HT1080 (cell line): ENCODE measurements around the gene MPP7. TPM values are rescaled to one million over a fixed set of nuclear protein-coding genes. Genes with fewer than 3 reads are reported as not detected.

Source experiments
- DNase-seq: peaks from one replicate; pipeline ENCODE4 v3.0.0-alpha.2; 2015; ENCODE audit warnings: low read depth
- total RNA-seq: library from RNA; depleted of rRNA; stranded (reverse); fragments of >200 nt; shearing (Covaris generic); gene quantifications from 2 replicates; pipeline ENCODE4 v1.2.3, GENCODE V29; 2014

Gene MPP7
- total RNA-seq, 1 experiment from 2014 or later = 0.27 TPM

GRCh38 chr10:28307267-28307666 lies 4.4 kb upstream of the MPP7 start:
- DNase-seq = no peak

DNA sequence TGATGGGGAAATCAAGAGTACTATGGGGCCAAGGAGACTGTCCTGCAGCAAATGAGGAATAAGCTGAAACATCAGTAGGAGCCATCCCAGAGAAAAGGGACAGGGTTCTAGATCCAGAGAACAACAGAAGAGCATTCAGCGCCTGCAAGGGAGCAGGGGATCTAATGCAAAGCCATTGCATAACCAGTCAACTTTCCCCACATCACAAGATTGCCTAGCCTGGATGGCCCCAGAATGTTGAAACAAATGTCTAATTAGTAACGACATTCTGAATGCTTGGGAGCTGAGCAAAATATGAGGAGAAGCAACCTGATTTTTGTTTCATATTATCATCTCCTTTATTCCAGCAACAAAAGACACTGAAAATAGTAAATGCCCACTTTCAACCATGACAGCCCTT lies 2.7 kb upstream of the MPP7 start:
- no peak for DNase-seq

- no peak for DNase-seq
Measured at GRCh38 chr10:28304032-28304571, 1.2 kb upstream of the MPP7 start.

- DNase-seq = no peak
Measured at GRCh38 chr10:28302012-28302637, 739 bp downstream of the MPP7 start.

DNA sequence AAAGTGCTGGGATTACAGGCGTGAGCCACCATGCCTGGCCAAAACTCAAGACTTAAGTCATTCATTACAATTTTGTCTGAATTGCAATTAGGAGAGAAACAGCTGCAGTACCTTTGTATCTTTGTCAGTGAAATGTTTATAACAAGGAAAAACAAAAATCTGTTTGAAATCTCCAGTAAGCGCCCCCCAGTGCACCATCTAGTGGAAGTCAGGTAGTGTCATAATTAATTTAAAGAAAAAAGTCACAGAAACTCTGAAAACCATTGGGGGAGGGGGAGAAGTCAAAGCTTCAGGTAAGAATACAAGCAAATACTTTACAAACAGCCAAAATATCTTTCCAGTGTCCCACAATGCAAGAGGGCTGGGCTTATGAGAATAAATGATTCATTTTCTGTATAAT lies 2.8 kb downstream of the MPP7 start:
- peak; percentile 2 for DNase-seq

DNA sequence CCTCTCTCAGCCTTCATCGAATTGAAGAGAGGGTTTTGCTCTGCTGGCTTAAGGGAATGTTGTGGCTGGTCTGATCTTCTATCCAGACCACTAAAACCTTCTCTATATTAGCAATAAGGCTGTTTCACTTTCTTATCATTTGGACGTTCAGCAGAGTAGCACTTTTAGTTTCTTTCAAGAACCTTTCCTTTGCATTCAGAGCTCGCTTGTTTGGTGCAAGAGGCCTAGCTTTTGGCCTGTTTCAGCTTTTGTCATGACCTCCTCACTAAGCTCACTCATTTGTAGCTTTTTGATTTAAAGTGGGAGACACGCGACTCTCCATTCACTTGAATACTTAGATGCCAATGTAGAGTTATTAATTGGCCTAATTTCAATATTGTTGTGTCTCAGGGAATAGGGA lies 3.9 kb downstream of the MPP7 start:
- DNase-seq = no peak

GRCh38 chr10:28296023-28296422 lies 6.8 kb downstream of the MPP7 start:
- no peak for DNase-seq

- no peak for DNase-seq
Measured at GRCh38 chr10:28295336-28295735, 7.5 kb downstream of the MPP7 start.

GRCh38 chr10:28294809-28295208 lies 8.1 kb downstream of the MPP7 start:
- no peak for DNase-seq

GRCh38 chr10:28294169-28294532 lies 8.7 kb downstream of the MPP7 start:
- no peak for DNase-seq

- no peak for DNase-seq
Measured at GRCh38 chr10:28293236-28294168, 9.4 kb downstream of the MPP7 start.

DNA sequence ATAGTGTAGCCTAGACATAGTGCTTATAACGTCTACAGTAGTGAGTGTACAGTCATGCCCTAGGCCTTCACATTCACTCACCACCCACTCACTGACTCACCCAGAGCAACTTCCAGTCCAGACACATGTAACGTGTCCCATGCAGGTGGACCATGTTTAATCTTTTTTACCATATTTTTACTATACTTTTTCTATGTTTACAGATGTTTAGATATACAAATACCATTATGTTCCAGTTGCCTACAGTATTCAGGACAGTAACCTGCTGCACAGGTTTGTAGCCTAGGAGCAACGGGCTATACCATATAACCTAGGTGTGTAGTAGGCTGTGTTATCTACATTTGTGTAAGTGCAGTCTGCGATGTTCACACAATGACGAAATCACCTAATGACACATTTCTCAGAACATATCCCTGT lies 11.0 kb downstream of the MPP7 start:
- DNase-seq = peak; percentile 79

DNA sequence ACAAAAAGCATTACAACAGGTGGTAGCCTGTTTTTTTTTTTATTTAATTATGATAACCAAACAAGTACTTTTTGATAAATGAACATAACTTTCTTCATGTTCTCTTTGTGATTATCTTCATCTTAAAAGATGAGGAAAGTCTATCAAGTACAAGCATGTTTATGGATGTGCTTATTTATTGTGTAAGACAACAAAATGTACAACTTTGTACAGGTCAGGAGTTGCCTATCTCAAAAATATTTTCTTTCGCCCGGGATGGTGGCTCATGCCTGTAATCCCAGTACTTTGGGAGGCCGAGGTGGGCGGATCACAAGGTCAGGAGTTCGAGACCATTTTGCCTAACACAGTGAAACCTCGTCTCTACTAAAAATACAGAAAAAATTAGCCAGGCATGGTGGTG lies 17.0 kb downstream of the MPP7 start:
- no peak for DNase-seq

DNA sequence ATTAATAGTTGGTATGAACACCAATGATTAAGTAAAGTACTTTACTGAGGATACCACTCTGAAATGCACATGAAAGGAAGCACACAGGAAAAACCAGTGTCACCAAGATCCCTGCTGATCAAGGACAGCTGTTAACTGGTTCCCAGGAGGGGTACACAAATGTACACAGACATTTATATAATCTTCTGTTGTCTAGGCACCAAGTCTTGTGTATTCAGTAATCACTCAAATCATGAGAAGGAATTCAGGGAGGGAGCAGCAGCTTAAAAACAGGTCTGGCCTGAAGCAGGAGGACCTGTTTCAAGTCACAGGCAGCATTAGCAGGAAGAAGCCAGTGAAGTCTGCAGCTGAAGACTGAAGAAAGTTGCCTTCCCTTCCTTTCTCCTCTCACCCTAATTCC lies 18.7 kb downstream of the MPP7 start:
- DNase-seq = no peak

GRCh38 chr10:28283251-28283650 lies 19.6 kb downstream of the MPP7 start:
- DNase-seq = no peak

- DNase-seq = no peak
Measured at GRCh38 chr10:28282336-28282735, 20.5 kb downstream of the MPP7 start.

DNA sequence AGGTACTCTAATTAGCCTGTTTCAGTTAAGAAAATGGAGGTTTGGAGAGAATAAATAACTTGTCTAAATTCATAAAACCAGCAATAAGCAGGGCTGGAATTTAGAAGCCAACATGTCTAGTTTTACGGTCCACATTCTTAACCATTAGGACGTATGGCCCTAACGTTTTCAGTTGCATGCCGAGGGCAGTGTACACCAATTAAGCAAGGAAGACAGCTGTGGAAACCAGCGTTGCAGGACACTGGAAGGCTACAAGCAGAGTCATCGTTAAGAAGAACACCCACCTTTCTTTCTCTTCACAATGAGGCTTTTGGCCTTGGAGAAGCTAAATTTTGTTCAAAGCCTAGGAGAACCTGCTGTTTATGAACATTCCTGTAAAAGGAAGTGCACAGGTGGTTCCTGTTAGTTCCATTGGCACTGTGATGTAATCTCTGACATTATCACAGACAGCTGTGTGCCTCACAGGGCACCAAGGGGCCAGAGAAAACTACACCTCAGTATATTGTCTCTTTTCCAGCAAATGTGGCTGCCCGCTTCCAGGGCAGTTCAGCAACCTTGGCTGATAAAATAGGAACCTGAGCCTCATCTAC lies 21.0 kb downstream of the MPP7 start:
- DNase-seq = no peak

GRCh38 chr10:28280652-28281051 lies 22.2 kb downstream of the MPP7 start:
- DNase-seq = no peak

DNA sequence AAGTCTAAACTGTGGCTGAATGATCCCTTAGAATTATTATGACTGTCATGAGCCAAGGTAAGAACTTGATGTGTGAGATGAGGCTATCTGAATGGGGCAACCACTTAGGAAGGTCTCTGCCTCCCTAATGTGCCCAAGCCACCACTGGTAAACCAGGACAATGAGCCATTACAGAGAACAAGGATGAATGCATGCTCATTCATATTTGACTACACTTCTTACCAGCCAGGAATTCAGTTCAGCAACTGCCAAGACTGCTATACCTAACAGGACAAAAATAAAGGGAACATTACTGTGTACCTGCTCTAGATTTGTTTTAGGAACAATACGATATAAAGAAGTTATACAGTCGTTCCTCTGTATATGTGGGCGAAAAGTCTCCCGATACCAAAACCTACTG lies 23.0 kb downstream of the MPP7 start:
- no peak for DNase-seq

- no peak for DNase-seq
Measured at GRCh38 chr10:28278842-28279241, 24.0 kb downstream of the MPP7 start.

DNA sequence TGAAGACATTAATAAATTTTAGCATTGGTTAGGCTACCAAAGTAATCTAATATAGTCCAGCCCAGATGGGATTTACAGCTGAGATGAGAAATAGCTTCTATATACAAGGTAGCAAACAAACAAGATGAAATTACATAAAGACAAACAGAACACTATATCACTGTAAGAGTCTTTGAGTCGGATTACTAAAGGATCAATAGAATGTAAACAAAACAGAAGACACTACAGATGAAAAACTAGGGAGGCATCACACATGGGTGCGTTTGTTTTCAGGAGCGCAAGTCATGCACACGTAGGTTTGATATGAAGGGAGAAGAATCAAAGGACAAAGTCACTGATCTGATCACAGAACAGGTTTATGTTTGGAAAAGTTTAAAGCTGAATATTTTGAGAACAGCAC lies 26.5 kb downstream of the MPP7 start:
- no peak for DNase-seq

GRCh38 chr10:28274475-28274874 lies 28.4 kb downstream of the MPP7 start:
- no peak for DNase-seq
